ENCODE data around the gene HNF1A.

The HNF1A gene

GRCh38 chr12:121003650-121004049, 25.3 kb downstream of the HNF1A start:
- Histone ChIP-seq H3K9ac (ENCODE audit: low read depth, low read length) (no peak overlapping the region), H3K4me1 (ENCODE audit: insufficient read depth, low read length) (no peaks in the 10 kb centered on the region), H3K36me3 (ENCODE audit: insufficient read depth, low read length) (peaks cover 12% of the 10 kb centered on the region), H3K9me3 (ENCODE audit: control insufficient read depth, insufficient read depth, low read length) (no peaks in the 10 kb centered on the region)

- H3K36me3 ChIP-seq (ENCODE audit: insufficient read depth, low read length) = peaks cover 13% of the 10 kb centered on the region
Measured at GRCh38 chr12:121004253-121004815, 26.0 kb downstream of the HNF1A start.

GRCh38 chr12:121005346-121005815, 27.0 kb downstream of the HNF1A start:
- Histone ChIP-seq H3K9me3 (ENCODE audit: control insufficient read depth, insufficient read depth, low read length) (no peaks in the 10 kb centered on the region), H3K4me1 (ENCODE audit: insufficient read depth, low read length) (no peaks in the 10 kb centered on the region), H3K36me3 (ENCODE audit: insufficient read depth, low read length) (peaks cover 16% of the 10 kb centered on the region), H3K9ac (ENCODE audit: low read depth, low read length) (no peak overlapping the region)

More at GRCh38 chr12:121004253-121004815, 26.0 kb downstream of the HNF1A start:
- no peaks in the 10 kb centered on the region for H3K4me1 ChIP-seq (ENCODE audit: insufficient read depth, low read length)
- no peaks in the 10 kb centered on the region for H3K9me3 ChIP-seq (ENCODE audit: control insufficient read depth, insufficient read depth, low read length)
- no peak overlapping the region for H3K9ac ChIP-seq (ENCODE audit: low read depth, low read length)

- no peaks in the 10 kb centered on the region for H3K9me3 ChIP-seq (ENCODE audit: control insufficient read depth, insufficient read depth, low read length)
- peaks cover 12% of the 10 kb centered on the region for H3K36me3 ChIP-seq (ENCODE audit: insufficient read depth, low read length)
- no peak overlapping the region for H3K9ac ChIP-seq (ENCODE audit: low read depth, low read length)
- no peaks in the 10 kb centered on the region for H3K4me1 ChIP-seq (ENCODE audit: insufficient read depth, low read length)
Measured at GRCh38 chr12:121008347-121009098, 30.2 kb downstream of the HNF1A start.

- Histone ChIP-seq H3K4me1 (ENCODE audit: insufficient read depth, low read length) (no peaks in the 10 kb centered on the region), H3K36me3 (ENCODE audit: insufficient read depth, low read length) (peaks cover 5% of the 10 kb centered on the region; the same call in 1 of the 2 replicates), H3K9me3 (ENCODE audit: control insufficient read depth, insufficient read depth, low read length) (no peaks in the 10 kb centered on the region), H3K9ac (ENCODE audit: low read depth, low read length) (no peak overlapping the region)
Measured at GRCh38 chr12:121009741-121010140, 31.4 kb downstream of the HNF1A start.

GRCh38 chr12:121010860-121011259, 32.5 kb downstream of the HNF1A start:
- H3K36me3 ChIP-seq (ENCODE audit: insufficient read depth, low read length) = peaks cover 5% of the 10 kb centered on the region; the same call in 1 of the 2 replicates
- H3K9ac ChIP-seq (ENCODE audit: low read depth, low read length) = no peak overlapping the region
- no peaks in the 10 kb centered on the region for H3K4me1 ChIP-seq (ENCODE audit: insufficient read depth, low read length)
- H3K9me3 ChIP-seq (ENCODE audit: control insufficient read depth, insufficient read depth, low read length) = no peaks in the 10 kb centered on the region

- Histone ChIP-seq H3K36me3 (ENCODE audit: insufficient read depth, low read length) (peaks cover 5% of the 10 kb centered on the region; the same call in 1 of the 2 replicates), H3K4me1 (ENCODE audit: insufficient read depth, low read length) (no peaks in the 10 kb centered on the region), H3K9ac (ENCODE audit: low read depth, low read length) (no peak overlapping the region), H3K9me3 (ENCODE audit: control insufficient read depth, insufficient read depth, low read length) (no peaks in the 10 kb centered on the region)
Measured at GRCh38 chr12:121011820-121012219, 33.5 kb downstream of the HNF1A start.

GRCh38 chr12:121013715-121014114, 35.4 kb downstream of the HNF1A start:
- peaks cover 5% of the 10 kb centered on the region; the same call in 1 of the 2 replicates for H3K36me3 ChIP-seq (ENCODE audit: insufficient read depth, low read length)
- H3K9me3 ChIP-seq (ENCODE audit: control insufficient read depth, insufficient read depth, low read length) = no peaks in the 10 kb centered on the region
- H3K9ac ChIP-seq (ENCODE audit: low read depth, low read length) = no peak overlapping the region
- H3K4me1 ChIP-seq (ENCODE audit: insufficient read depth, low read length) = no peaks in the 10 kb centered on the region

- H3K9ac ChIP-seq (ENCODE audit: low read depth, low read length) = peak within 1 kb of the TSS; percentile 94
- H3K36me3 ChIP-seq (ENCODE audit: insufficient read depth, low read length) = no peaks in the 10 kb centered on the region
- no peaks in the 10 kb centered on the region for H3K9me3 ChIP-seq (ENCODE audit: control insufficient read depth, insufficient read depth, low read length)
- no peaks in the 10 kb centered on the region for H3K4me1 ChIP-seq (ENCODE audit: insufficient read depth, low read length)
Measured at GRCh38 chr12:121015825-121016766, 37.8 kb downstream of the HNF1A start, which contains the start of gene C12orf43. Gene C12orf43 (minus strand): TSS chr12:121016487. CDS start chr12:121016474, 13 bp downstream.

GRCh38 chr12:121017966-121018491, 39.7 kb downstream of the HNF1A start:
- no peaks in the 10 kb centered on the region for H3K4me1 ChIP-seq (ENCODE audit: insufficient read depth, low read length)
- H3K9ac ChIP-seq (ENCODE audit: low read depth, low read length) = no peak overlapping the region
- no peaks in the 10 kb centered on the region for H3K9me3 ChIP-seq (ENCODE audit: control insufficient read depth, insufficient read depth, low read length)
- H3K36me3 ChIP-seq (ENCODE audit: insufficient read depth, low read length) = no peaks in the 10 kb centered on the region

GRCh38 chr12:121018860-121019617, 40.7 kb downstream of the HNF1A start:
- Histone ChIP-seq H3K9me3 (ENCODE audit: control insufficient read depth, insufficient read depth, low read length) (no peaks in the 10 kb centered on the region), H3K36me3 (ENCODE audit: insufficient read depth, low read length) (no peaks in the 10 kb centered on the region), H3K9ac (ENCODE audit: low read depth, low read length) (no peak overlapping the region), H3K4me1 (ENCODE audit: insufficient read depth, low read length) (no peaks in the 10 kb centered on the region)

- no peaks in the 10 kb centered on the region for H3K9me3 ChIP-seq (ENCODE audit: control insufficient read depth, insufficient read depth, low read length)
- no peaks in the 10 kb centered on the region for H3K36me3 ChIP-seq (ENCODE audit: insufficient read depth, low read length)
- no peaks in the 10 kb centered on the region for H3K4me1 ChIP-seq (ENCODE audit: insufficient read depth, low read length)
- no peak overlapping the region for H3K9ac ChIP-seq (ENCODE audit: low read depth, low read length)
Measured at GRCh38 chr12:121021754-121022153, 43.4 kb downstream of the HNF1A start.

- H3K36me3 ChIP-seq (ENCODE audit: insufficient read depth, low read length) = no peaks in the 10 kb centered on the region
- H3K9me3 ChIP-seq (ENCODE audit: control insufficient read depth, insufficient read depth, low read length) = no peaks in the 10 kb centered on the region
- no peak overlapping the region for H3K9ac ChIP-seq (ENCODE audit: low read depth, low read length)
- H3K4me1 ChIP-seq (ENCODE audit: insufficient read depth, low read length) = no peaks in the 10 kb centered on the region
Measured at GRCh38 chr12:121022713-121023112, 44.4 kb downstream of the HNF1A start.
